ENCODE measurements around the gene PPP1R1B. TPM values are rescaled to one million over a fixed set of nuclear protein-coding genes. Genes with fewer than 3 reads are reported as not detected.
A peak's percentile ranks its signal among the peaks of the same experiment; 100 is the strongest.

The PPP1R1B gene
- total RNA-seq, 1 donor from 2014 or later = 0.12 TPM

DNA sequence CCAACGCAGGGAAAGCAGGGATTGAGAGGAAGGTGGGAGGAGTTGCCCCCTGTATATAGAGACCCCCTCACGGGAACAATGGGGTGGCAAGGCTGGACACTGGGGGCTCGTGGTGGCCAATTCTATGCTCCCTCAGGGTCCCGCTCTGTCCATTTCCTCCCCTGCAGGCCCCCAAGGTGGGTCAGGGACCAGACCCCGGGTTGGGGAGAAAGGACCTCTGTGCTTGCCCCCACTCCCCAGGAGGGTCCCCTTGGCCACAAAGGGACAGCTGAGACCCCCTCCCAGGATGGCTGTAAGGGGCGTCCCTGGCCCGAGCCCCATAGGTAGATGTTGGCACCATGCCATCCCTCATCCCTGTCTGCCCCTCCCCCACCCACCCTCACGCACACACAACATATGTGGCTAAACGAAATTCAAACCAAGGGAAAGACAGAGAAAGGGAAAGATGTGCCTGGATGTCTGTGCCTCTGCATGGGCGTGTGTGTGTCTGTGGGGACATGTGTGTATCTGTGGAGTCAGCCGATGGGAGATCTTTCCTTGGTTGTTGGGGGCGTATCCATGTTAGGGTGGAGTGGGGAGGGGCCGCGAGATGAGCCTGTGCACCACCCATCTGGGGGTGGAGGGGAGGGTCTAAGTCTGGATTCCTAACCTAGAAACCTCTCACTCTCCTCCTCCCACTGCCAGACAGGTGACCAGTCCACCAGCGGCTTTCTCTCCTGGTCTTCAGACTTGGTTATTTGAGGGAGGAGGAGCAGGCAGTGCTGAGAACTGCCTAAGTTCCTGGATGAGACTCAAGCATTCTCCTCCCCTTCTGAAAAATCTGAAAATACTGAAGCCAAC, 18.4 kb upstream of the PPP1R1B start:
- no peak overlapping the region for H3K27ac Mint-ChIP-seq (ENCODE audit: unreplicated experiment)
- peaks cover 51% of the 10 kb centered on the region for H3K27me3 Mint-ChIP-seq (ENCODE audit: low read depth)
- DNase-seq (ENCODE audit: low spot score) = no peak
- H3K4me3 Mint-ChIP-seq (ENCODE audit: unreplicated experiment) = no peak overlapping the region
- no peaks in the 10 kb centered on the region for H3K36me3 Mint-ChIP-seq (ENCODE audit: low read depth)
- H3K4me1 Mint-ChIP-seq (ENCODE audit: low read depth) = peaks cover 7% of the 10 kb centered on the region
- TF ChIP-seq CTCF (IDR thresholded peaks at IDR 0.05) = no peak
- no peaks in the 10 kb centered on the region for H3K9me3 Mint-ChIP-seq (ENCODE audit: low read depth)

DNA sequence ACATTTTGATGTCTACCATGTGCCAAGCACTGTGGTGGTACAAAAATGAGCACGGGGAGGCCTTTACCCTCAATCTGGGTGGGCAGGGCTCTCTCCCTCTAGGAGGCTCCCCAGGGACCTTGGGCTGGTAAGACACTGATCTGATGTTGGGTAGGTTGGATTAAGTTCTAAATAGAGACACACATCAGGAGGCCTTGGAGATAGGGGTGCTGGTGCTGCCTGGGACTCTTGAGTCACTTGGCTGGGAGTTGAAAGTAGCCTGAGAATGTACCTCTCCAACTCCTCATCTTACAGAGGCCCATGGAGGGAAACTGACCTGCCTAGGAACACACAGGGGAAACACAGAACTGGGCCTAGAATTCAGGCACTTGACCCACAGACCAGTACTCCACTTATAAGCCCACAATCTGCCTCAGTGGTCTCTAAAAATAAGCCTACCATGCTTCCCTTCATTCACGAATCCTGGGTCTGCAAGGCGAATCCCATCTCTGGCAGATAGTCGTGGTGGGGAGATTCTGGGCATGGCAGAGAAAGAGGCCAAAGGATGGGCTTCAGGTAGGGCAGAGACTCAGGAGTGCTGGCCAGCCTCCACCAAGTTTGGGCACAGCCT, 17.2 kb upstream of the PPP1R1B start:
- peaks cover 7% of the 10 kb centered on the region for H3K4me1 Mint-ChIP-seq (ENCODE audit: low read depth)
- no peaks in the 10 kb centered on the region for H3K36me3 Mint-ChIP-seq (ENCODE audit: low read depth)
- TF ChIP-seq CTCF (IDR thresholded peaks at IDR 0.05) = no peak
- H3K4me3 Mint-ChIP-seq (ENCODE audit: unreplicated experiment) = no peak overlapping the region
- DNase-seq (ENCODE audit: low spot score) = no peak
- H3K27ac Mint-ChIP-seq (ENCODE audit: unreplicated experiment) = no peak overlapping the region
- H3K27me3 Mint-ChIP-seq (ENCODE audit: low read depth) = peaks cover 47% of the 10 kb centered on the region
- no peaks in the 10 kb centered on the region for H3K9me3 Mint-ChIP-seq (ENCODE audit: low read depth)

GRCh38 chr17:39611401-39612112, 15.2 kb upstream of the PPP1R1B start:
- no peak for TF ChIP-seq CTCF (IDR thresholded peaks at IDR 0.05)
- H3K27ac Mint-ChIP-seq (ENCODE audit: unreplicated experiment) = no peak overlapping the region
- H3K4me3 Mint-ChIP-seq (ENCODE audit: unreplicated experiment) = no peak overlapping the region
- no peaks in the 10 kb centered on the region for H3K36me3 Mint-ChIP-seq (ENCODE audit: low read depth)
- H3K4me1 Mint-ChIP-seq (ENCODE audit: low read depth) = no peaks in the 10 kb centered on the region
- H3K27me3 Mint-ChIP-seq (ENCODE audit: low read depth) = peaks cover 45% of the 10 kb centered on the region
- DNase-seq (ENCODE audit: low spot score) = no peak
- H3K9me3 Mint-ChIP-seq (ENCODE audit: low read depth) = no peaks in the 10 kb centered on the region

GRCh38 chr17:39612291-39612894, 14.4 kb upstream of the PPP1R1B start:
- TF ChIP-seq CTCF (IDR thresholded peaks at IDR 0.05) = no peak
- no peaks in the 10 kb centered on the region for H3K4me1 Mint-ChIP-seq (ENCODE audit: low read depth)
- H3K27me3 Mint-ChIP-seq (ENCODE audit: low read depth) = peaks cover 42% of the 10 kb centered on the region
- no peak overlapping the region for H3K27ac Mint-ChIP-seq (ENCODE audit: unreplicated experiment)
- DNase-seq (ENCODE audit: low spot score) = peak; percentile 66
- no peaks in the 10 kb centered on the region for H3K9me3 Mint-ChIP-seq (ENCODE audit: low read depth)
- H3K4me3 Mint-ChIP-seq (ENCODE audit: unreplicated experiment) = no peak overlapping the region
- H3K36me3 Mint-ChIP-seq (ENCODE audit: low read depth) = no peaks in the 10 kb centered on the region

GRCh38 chr17:39612935-39613464, 13.8 kb upstream of the PPP1R1B start:
- no peak for TF ChIP-seq CTCF (IDR thresholded peaks at IDR 0.05)
- H3K4me3 Mint-ChIP-seq (ENCODE audit: unreplicated experiment) = no peak overlapping the region
- H3K9me3 Mint-ChIP-seq (ENCODE audit: low read depth) = no peaks in the 10 kb centered on the region
- H3K36me3 Mint-ChIP-seq (ENCODE audit: low read depth) = no peaks in the 10 kb centered on the region
- DNase-seq (ENCODE audit: low spot score) = no peak
- H3K27me3 Mint-ChIP-seq (ENCODE audit: low read depth) = peaks cover 41% of the 10 kb centered on the region
- H3K4me1 Mint-ChIP-seq (ENCODE audit: low read depth) = no peaks in the 10 kb centered on the region
- no peak overlapping the region for H3K27ac Mint-ChIP-seq (ENCODE audit: unreplicated experiment)

Measured in chondrocyte (in vitro differentiated cells).